Gastrocnemius medialis (tissue), 4 donors: ENCODE data around the gene FGD4.

ENCODE experiments used
- CTCF ChIP-seq, 5 experiments: fragments of 450-650 bp in 3 of 5; fragments of 200-600 bp in 2 of 5; sonication (generic) in 2 of 5; IDR thresholded peaks in 4 of 5; conservative IDR thresholded peaks in 1 of 5; 1 replicate in 4 of 5; 2 replicates in 1 of 5; pipeline ENCODE4 v1.5.1; 2016 to 2019; ENCODE audit warnings: antibody characterized with exemption in 5 of 5, mild to moderate bottlenecking in 3 of 5, moderate library complexity in 3 of 5
- POLR2A ChIP-seq, 2 donors: fragments of 450-650 bp; IDR thresholded peaks; one replicate each; pipeline ENCODE4 v1.6.1; 2017; ENCODE audit warnings: antibody characterized with exemption in 2 of 2, mild to moderate bottlenecking in 2 of 2, moderate library complexity in 2 of 2

GRCh38 chr12:32508626-32509025 is 109.3 kb downstream of the FGD4 start:
- no peak for TF ChIP-seq CTCF (IDR thresholded peaks at IDR 0.05 in 4 of 5, conservative IDR thresholded peaks at IDR 0.05 in 1 of 5)
- TF ChIP-seq POLR2A (IDR thresholded peaks at IDR 0.05): no peak
